ENCODE data around the gene TEX264. TPM values are rescaled to one million over a fixed set of nuclear protein-coding genes. Genes with fewer than 3 reads are reported as not detected.

TEX264 gene
- total and polyA plus RNA-seq, 2 experiments from 2014 or later: 74.1 to 83.9 TPM

DNA sequence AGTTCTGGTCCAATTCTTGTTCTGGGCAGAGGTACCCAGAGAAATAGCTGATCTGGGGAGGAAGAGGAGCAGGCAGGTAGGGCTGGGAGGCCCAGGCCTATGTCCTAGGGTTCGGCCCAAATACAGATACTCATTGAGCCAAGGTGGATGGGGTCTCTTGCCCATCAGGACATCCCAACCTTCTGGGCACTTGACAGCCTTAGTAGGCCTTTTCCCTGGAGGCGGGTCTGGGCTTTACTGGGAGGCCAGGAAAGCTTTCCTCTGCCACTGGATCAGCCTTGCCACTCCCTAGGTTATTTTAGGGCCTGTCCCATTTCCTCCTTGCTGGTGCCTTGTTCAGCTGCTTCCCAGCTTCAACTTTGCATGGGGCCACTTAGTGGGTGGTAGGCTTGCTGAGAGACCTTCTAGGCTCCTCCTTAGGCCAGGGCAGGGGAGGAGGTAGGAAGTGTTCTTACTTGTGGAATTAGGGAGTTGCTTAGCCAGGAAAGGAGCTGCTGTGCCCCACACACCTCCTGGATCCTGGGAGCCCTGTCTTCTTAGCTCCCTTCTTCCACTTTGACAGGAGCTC is 9.7 kb downstream of the TEX264 start:
- peak overlapping the region; percentile 21 for H3K27ac ChIP-seq
- H3K36me3 ChIP-seq: peaks cover 6% of the 10 kb centered on the region
- H3K9me3 ChIP-seq (ENCODE audit: low read depth): no peaks in the 10 kb centered on the region
- DNase-seq (ENCODE audit: low read depth in 1 of 2, low spot score in 1 of 2): no peak
- no peak overlapping the region for H3K4me3 ChIP-seq
- H3K27me3 ChIP-seq: no peaks in the 10 kb centered on the region
- peaks cover 32% of the 10 kb centered on the region for H3K4me1 ChIP-seq (ENCODE audit: low read depth)
- TF ChIP-seq, protein P1, sequence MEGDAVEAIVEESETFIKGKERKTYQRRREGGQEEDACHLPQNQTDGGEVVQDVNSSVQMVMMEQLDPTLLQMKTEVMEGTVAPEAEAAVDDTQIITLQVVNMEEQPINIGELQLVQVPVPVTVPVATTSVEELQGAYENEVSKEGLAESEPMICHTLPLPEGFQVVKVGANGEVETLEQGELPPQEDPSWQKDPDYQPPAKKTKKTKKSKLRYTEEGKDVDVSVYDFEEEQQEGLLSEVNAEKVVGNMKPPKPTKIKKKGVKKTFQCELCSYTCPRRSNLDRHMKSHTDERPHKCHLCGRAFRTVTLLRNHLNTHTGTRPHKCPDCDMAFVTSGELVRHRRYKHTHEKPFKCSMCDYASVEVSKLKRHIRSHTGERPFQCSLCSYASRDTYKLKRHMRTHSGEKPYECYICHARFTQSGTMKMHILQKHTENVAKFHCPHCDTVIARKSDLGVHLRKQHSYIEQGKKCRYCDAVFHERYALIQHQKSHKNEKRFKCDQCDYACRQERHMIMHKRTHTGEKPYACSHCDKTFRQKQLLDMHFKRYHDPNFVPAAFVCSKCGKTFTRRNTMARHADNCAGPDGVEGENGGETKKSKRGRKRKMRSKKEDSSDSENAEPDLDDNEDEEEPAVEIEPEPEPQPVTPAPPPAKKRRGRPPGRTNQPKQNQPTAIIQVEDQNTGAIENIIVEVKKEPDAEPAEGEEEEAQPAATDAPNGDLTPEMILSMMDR (IDR thresholded peaks at IDR 0.05; ENCODE audit: low read depth, low read length): no peak

DNA sequence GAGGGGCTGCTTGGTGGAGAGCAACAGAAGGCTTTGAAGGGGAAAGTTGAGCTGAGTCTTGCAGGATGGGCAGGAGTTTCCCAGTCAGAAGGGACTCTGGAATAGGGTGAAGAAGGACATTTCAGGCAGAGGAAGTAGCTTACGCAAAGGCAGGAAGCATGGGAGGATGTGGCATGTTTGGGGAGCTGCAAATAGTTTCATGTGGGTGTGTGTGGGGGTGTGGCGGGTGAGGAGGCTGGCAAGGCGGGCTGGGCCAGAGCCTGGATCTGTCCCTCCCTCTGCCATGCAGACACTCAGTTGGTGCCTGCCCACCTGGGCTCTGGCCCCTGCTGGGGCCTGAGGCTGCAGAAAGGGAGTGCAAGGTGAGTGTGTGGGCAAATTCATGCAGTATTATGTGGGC is 10.4 kb downstream of the TEX264 start:
- peaks cover 39% of the 10 kb centered on the region for H3K4me1 ChIP-seq (ENCODE audit: low read depth)
- no peaks in the 10 kb centered on the region for H3K9me3 ChIP-seq (ENCODE audit: low read depth)
- peaks cover 6% of the 10 kb centered on the region for H3K36me3 ChIP-seq

GRCh38 chr3:51682079-51682478 is 11.0 kb downstream of the TEX264 start:
- H3K4me3 ChIP-seq: no peak overlapping the region
- DNase-seq (ENCODE audit: low read depth in 1 of 2, low spot score in 1 of 2): peak; percentile 81 to 88
- peaks cover 46% of the 10 kb centered on the region for H3K4me1 ChIP-seq (ENCODE audit: low read depth)
- TF ChIP-seq, protein P1 (IDR thresholded peaks at IDR 0.05; ENCODE audit: low read depth, low read length): peak; percentile 84
- no peaks in the 10 kb centered on the region for H3K27me3 ChIP-seq
- no peaks in the 10 kb centered on the region for H3K9me3 ChIP-seq (ENCODE audit: low read depth)
- peaks cover 6% of the 10 kb centered on the region for H3K36me3 ChIP-seq
- H3K27ac ChIP-seq: peak overlapping the region; percentile 21

More for the DNA sequence above, 10.4 kb downstream of the TEX264 start:
- peak in 1 of 2 donors; percentile 48 for DNase-seq (ENCODE audit: low read depth in 1 of 2, low spot score in 1 of 2)
- Histone ChIP-seq H3K27me3 (no peaks in the 10 kb centered on the region), H3K4me3 (no peak overlapping the region), H3K27ac (peak overlapping the region; percentile 21)
- TF ChIP-seq, protein P1 (IDR thresholded peaks at IDR 0.05; ENCODE audit: low read depth, low read length): no peak

- no peak overlapping the region for H3K27ac ChIP-seq
- H3K4me3 ChIP-seq: no peak overlapping the region
- no peak for DNase-seq (ENCODE audit: low read depth in 1 of 2, low spot score in 1 of 2)
- no peaks in the 10 kb centered on the region for H3K9me3 ChIP-seq (ENCODE audit: low read depth)
- no peaks in the 10 kb centered on the region for H3K27me3 ChIP-seq
- peaks cover 6% of the 10 kb centered on the region for H3K36me3 ChIP-seq
- H3K4me1 ChIP-seq (ENCODE audit: low read depth): peaks cover 50% of the 10 kb centered on the region
- TF ChIP-seq, protein P1 (IDR thresholded peaks at IDR 0.05; ENCODE audit: low read depth, low read length): no peak
These were observed 11.5 kb downstream of the TEX264 start for GRCh38 chr3:51682526-51682925.

GRCh38 chr3:51683566-51683965 is 12.5 kb downstream of the TEX264 start:
- Histone ChIP-seq H3K9me3 (ENCODE audit: low read depth) (no peaks in the 10 kb centered on the region), H3K36me3 (peaks cover 6% of the 10 kb centered on the region), H3K4me3 (no peak overlapping the region), H3K27ac (peak overlapping the region; percentile 72), H3K27me3 (no peaks in the 10 kb centered on the region), H3K4me1 (ENCODE audit: low read depth) (peaks cover 58% of the 10 kb centered on the region)
- no peak for DNase-seq (ENCODE audit: low read depth in 1 of 2, low spot score in 1 of 2)
- TF ChIP-seq, protein P1 (IDR thresholded peaks at IDR 0.05; ENCODE audit: low read depth, low read length): no peak
